Measurements from ENCODE around the gene HFE.
"Not testable (repeated sequence)": the region's sequence is repeated elsewhere in the genome, so short reads cannot be mapped to it uniquely, and the experiment has no call there.

The HFE gene

GRCh38 chr6:26115226-26115625 lies 28.0 kb downstream of the HFE start:
- DNase-seq: no peak

- no peak for DNase-seq
Measured at GRCh38 chr6:26116267-26116666, 29.0 kb downstream of the HFE start.

GRCh38 chr6:26118999-26119398 lies 31.8 kb downstream of the HFE start:
- DNase-seq: peak; percentile 51

GRCh38 chr6:26120115-26120514 lies 32.9 kb downstream of the HFE start:
- not testable (repeated sequence) for DNase-seq

- no peak for DNase-seq
Measured at GRCh38 chr6:26120807-26121140, 33.5 kb downstream of the HFE start.

GRCh38 chr6:26121141-26122004 lies 34.1 kb downstream of the HFE start:
- DNase-seq: no peak

GRCh38 chr6:26122005-26122388 lies 34.8 kb downstream of the HFE start:
- DNase-seq: no peak

GRCh38 chr6:26122402-26122792 lies 35.2 kb downstream of the HFE start:
- no peak for DNase-seq

GRCh38 chr6:26122793-26123674 lies 35.8 kb downstream of the HFE start:
- peak; percentile 93 for DNase-seq

- peak; percentile 70 for DNase-seq
Measured at GRCh38 chr6:26123675-26123946, 36.4 kb downstream of the HFE start.

GRCh38 chr6:26123947-26124780 lies 36.9 kb downstream of the HFE start:
- peak; percentile 93 for DNase-seq

- DNase-seq: no peak
Measured at GRCh38 chr6:26124781-26125685, 37.8 kb downstream of the HFE start.

GRCh38 chr6:26126394-26127235 lies 39.4 kb downstream of the HFE start:
- no peak for DNase-seq

- DNase-seq: no peak
Measured at GRCh38 chr6:26128013-26128771, 41.0 kb downstream of the HFE start.

GRCh38 chr6:26129656-26130055 lies 42.4 kb downstream of the HFE start:
- no peak for DNase-seq

GRCh38 chr6:26130581-26131249 lies 43.5 kb downstream of the HFE start:
- no peak for DNase-seq

- no peak for DNase-seq
Measured at GRCh38 chr6:26131618-26132017, 44.4 kb downstream of the HFE start.

- DNase-seq: no peak
Measured at GRCh38 chr6:26133730-26134129, 46.5 kb downstream of the HFE start.

GRCh38 chr6:26136321-26136720 lies 49.1 kb downstream of the HFE start:
- DNase-seq: no peak
